ENCODE data around the gene FILIP1L. TPM values are rescaled to one million over a fixed set of nuclear protein-coding genes. Genes with fewer than 3 reads are reported as not detected.

Gene FILIP1L
- total RNA-seq, 1 donor from 2014 or later = 19.1 TPM

Small RNA genes lying within 50 kb of the gene (microRNA-seq; reads per million reads assigned to microRNA genes)
- not detected for gene MIR3921 (ENCODE audit: unreplicated experiment)

Other genes with a start within 250 kb of the FILIP1L start
- gene TBC1D23, start 146.5 kb upstream of the FILIP1L start, total RNA-seq (ENCODE audit: unreplicated experiment) = 31.2 TPM
- gene NIT2, start 220.3 kb upstream of the FILIP1L start, total RNA-seq (ENCODE audit: unreplicated experiment) = 22.3 TPM

Measured in endothelial cell (in vitro differentiated cells).